HT-29 (cell line): ENCODE data around the gene TMEM198. TPM values are rescaled to one million over a fixed set of nuclear protein-coding genes. Genes with fewer than 3 reads are reported as not detected.

Source experiments
- DNase-seq: peaks from one replicate; pipeline ENCODE4 v3.0.0-alpha.2; 2015; ENCODE audit warnings: low spot score
- small RNA-seq: library from RNA; depleted of rRNA; stranded (forward); fragments of <200 nt; gene quantifications from one replicate; pipeline ENCODE3, GENCODE V24; 2014
- total RNA-seq: library from RNA; depleted of rRNA; stranded (reverse); fragments of >200 nt; shearing (Covaris generic); gene quantifications from 2 replicates; pipeline ENCODE4 v1.2.3, GENCODE V29; 2014; rRNA removed

Gene TMEM198
- total RNA-seq, 1 experiment from 2014 or later, result 5.6 TPM

- DNase-seq, result no peak
Observed at GRCh38 chr2:219575566-219576504, 32.0 kb downstream of the TMEM198 start.

- DNase-seq, result no peak
Observed at GRCh38 chr2:219576505-219577388, 32.9 kb downstream of the TMEM198 start.

GRCh38 chr2:219578811-219579613 is 35.2 kb downstream of the TMEM198 start:
- no peak for DNase-seq

GRCh38 chr2:219581346-219581745 is 37.5 kb downstream of the TMEM198 start:
- no peak for DNase-seq

GRCh38 chr2:219591091-219591490 is 47.3 kb downstream of the TMEM198 start:
- DNase-seq, result no peak

- DNase-seq, result no peak
Observed at GRCh38 chr2:219592736-219593135, 48.9 kb downstream of the TMEM198 start.

- DNase-seq, result no peak
Observed at GRCh38 chr2:219593154-219593553, 49.3 kb downstream of the TMEM198 start.

GRCh38 chr2:219595256-219595655 is 51.4 kb downstream of the TMEM198 start:
- no peak for DNase-seq

- peak; percentile 54 for DNase-seq
Observed at GRCh38 chr2:219596954-219597551, 53.2 kb downstream of the TMEM198 start.

GRCh38 chr2:219597552-219598307 is 53.9 kb downstream of the TMEM198 start, which contains the start of gene STK11IP:
Gene STK11IP (plus strand): TSS chr2:219597857. CDS start chr2:219598120, 263 bp downstream.
- peak; percentile 97 for DNase-seq

GRCh38 chr2:219598308-219599078 is 54.7 kb downstream of the TMEM198 start:
- DNase-seq, result no peak

Small RNAs within 50 kb of the gene (small RNA-seq; reads per million reads assigned to genes)
- gene MIR3132, result not detected
- gene RN7SKP213, result 0.50 reads per million

Other genes starting within 250 kb of the TMEM198 start
- gene PTPRN, start 234.6 kb upstream of the TMEM198 start, total RNA-seq, result not detected in 2 replicates
- not detected in 2 replicates for gene RESP18, start 211.3 kb upstream of the TMEM198 start, total RNA-seq
- 155 and 158 TPM in 2 replicates for gene DNPEP, start 156.1 kb upstream of the TMEM198 start, total RNA-seq
- 0.63 TPM in 1 of 2 replicates, not detected in the other for gene DES, start 125.7 kb upstream of the TMEM198 start, total RNA-seq
- 6.7 and 8.3 TPM in 2 replicates for gene SPEG, start 109.2 kb upstream of the TMEM198 start, total RNA-seq
- 68.2 and 84.5 TPM in 2 replicates for gene GMPPA, start 45.1 kb upstream of the TMEM198 start, total RNA-seq
- 0.08 TPM in 1 of 2 replicates, not detected in the other for gene ASIC4, start 29.5 kb upstream of the TMEM198 start, total RNA-seq
- 70.1 and 75.4 TPM in 2 replicates for gene CHPF, start 219 bp upstream of the TMEM198 start, total RNA-seq
- 0.86 and 1.3 TPM in 2 replicates for gene OBSL1, start 27.5 kb downstream of the TMEM198 start, total RNA-seq
- gene INHA, start 28.3 kb downstream of the TMEM198 start, total RNA-seq, result not detected in 2 replicates
- 28.1 and 28.8 TPM in 2 replicates for gene STK11IP, start 53.8 kb downstream of the TMEM198 start, total RNA-seq
- 0.08 and 0.36 TPM in 2 replicates for gene SLC4A3, start 83.6 kb downstream of the TMEM198 start, total RNA-seq